ENCODE measurements around the gene TRAT1. TPM values are rescaled to one million over a fixed set of nuclear protein-coding genes. Genes with fewer than 3 reads are reported as not detected.
"Not testable (repeated sequence)": the region's sequence is repeated elsewhere in the genome, so short reads cannot be mapped to it uniquely, and the experiment has no call there.

Gene TRAT1
- total RNA-seq, 1 experiment from 2014 or later = not detected

DNA sequence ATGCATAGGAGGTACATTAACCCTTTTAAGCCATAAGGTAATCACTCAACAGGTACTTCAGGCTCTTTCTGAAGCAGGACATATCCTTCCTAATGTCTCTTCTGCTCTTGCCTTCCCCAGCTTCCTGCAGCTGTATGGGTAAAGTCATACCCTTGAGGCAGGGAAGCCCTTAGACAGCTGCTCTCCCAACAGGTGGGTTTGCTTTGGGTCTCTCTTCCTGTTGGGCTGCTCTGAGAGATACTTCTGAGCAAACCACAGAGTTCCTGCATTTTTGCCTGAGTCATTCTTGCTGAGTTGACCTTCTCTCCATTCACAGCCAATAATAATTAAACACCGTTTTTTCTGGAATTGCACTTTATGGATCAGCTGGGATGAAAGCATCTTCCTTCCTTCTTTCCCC, 2.0 kb upstream of the TRAT1 start:
- BruUV-seq (replicated peaks) = no TSS peak
- H3K36me3 ChIP-seq (ENCODE audit: control insufficient read depth, insufficient read depth, low read length) = no peaks in the 10 kb centered on the region
- H3K27ac Mint-ChIP-seq (ENCODE audit: unreplicated experiment) = no peak overlapping the region
- peaks cover 4% of the 10 kb centered on the region for H3K27me3 Mint-ChIP-seq (ENCODE audit: insufficient read depth, unreplicated experiment)
- CTCF ChIA-PET = no interaction called here
- TF ChIP-seq, protein P1, sequence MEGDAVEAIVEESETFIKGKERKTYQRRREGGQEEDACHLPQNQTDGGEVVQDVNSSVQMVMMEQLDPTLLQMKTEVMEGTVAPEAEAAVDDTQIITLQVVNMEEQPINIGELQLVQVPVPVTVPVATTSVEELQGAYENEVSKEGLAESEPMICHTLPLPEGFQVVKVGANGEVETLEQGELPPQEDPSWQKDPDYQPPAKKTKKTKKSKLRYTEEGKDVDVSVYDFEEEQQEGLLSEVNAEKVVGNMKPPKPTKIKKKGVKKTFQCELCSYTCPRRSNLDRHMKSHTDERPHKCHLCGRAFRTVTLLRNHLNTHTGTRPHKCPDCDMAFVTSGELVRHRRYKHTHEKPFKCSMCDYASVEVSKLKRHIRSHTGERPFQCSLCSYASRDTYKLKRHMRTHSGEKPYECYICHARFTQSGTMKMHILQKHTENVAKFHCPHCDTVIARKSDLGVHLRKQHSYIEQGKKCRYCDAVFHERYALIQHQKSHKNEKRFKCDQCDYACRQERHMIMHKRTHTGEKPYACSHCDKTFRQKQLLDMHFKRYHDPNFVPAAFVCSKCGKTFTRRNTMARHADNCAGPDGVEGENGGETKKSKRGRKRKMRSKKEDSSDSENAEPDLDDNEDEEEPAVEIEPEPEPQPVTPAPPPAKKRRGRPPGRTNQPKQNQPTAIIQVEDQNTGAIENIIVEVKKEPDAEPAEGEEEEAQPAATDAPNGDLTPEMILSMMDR (IDR thresholded peaks at IDR 0.05; ENCODE audit: insufficient read depth in 1 of 2, low read depth in 1 of 2, low read length in 1 of 2, severe bottlenecking in 1 of 2, unreplicated experiment in 1 of 2) = no peak
- no peak for DNase-seq
- H3K4me3 Mint-ChIP-seq (ENCODE audit: unreplicated experiment) = no peak overlapping the region
- no peaks in the 10 kb centered on the region for H3K4me1 ChIP-seq
- POLR2A ChIA-PET = interaction anchor here (0.6 kb wide), 1 partner anchor 314 kb away, joined by 3 read pairs; no protein-coding TSS in a partner anchor
- no peaks in the 10 kb centered on the region for H3K9me3 ChIP-seq
- H3K36me3 Mint-ChIP-seq (ENCODE audit: insufficient read depth, unreplicated experiment) = no peaks in the 10 kb centered on the region
- no peaks in the 10 kb centered on the region for H3K4me1 Mint-ChIP-seq (ENCODE audit: low read depth, unreplicated experiment)
- intact Hi-C loops (cut with micrococcal nuclease; ENCODE audit: unreplicated experiment) = no loop called here
- H3K9me3 Mint-ChIP-seq (ENCODE audit: unreplicated experiment) = no peaks in the 10 kb centered on the region
- no peak overlapping the region for H3K4me3 ChIP-seq (ENCODE audit: low read depth, low read length)
- no peaks in the 10 kb centered on the region for H3K27me3 ChIP-seq (replicated peaks; ENCODE audit: control insufficient read depth, insufficient read depth, low read length)

GRCh38 chr3:108823227-108823626, 641 bp downstream of the TRAT1 start:
- TF ChIP-seq, protein P1 (IDR thresholded peaks at IDR 0.05; ENCODE audit: insufficient read depth in 1 of 2, low read depth in 1 of 2, low read length in 1 of 2, severe bottlenecking in 1 of 2, unreplicated experiment in 1 of 2) = no peak
- Mint-ChIP-seq H3K36me3 (ENCODE audit: insufficient read depth, unreplicated experiment) (no peaks in the 10 kb centered on the region), H3K4me1 (ENCODE audit: low read depth, unreplicated experiment) (no peaks in the 10 kb centered on the region), H3K4me3 (ENCODE audit: unreplicated experiment) (no peak overlapping the region), H3K27ac (ENCODE audit: unreplicated experiment) (no peak overlapping the region), H3K27me3 (ENCODE audit: insufficient read depth, unreplicated experiment) (peaks cover 4% of the 10 kb centered on the region), H3K9me3 (ENCODE audit: unreplicated experiment) (no peaks in the 10 kb centered on the region)
- H3K4me3 ChIP-seq (ENCODE audit: low read depth, low read length) = no peak overlapping the region
- H3K27me3 ChIP-seq (replicated peaks; ENCODE audit: control insufficient read depth, insufficient read depth, low read length) = no peaks in the 10 kb centered on the region
- POLR2A ChIA-PET = no interaction called here
- CTCF ChIA-PET = no interaction called here
- BruUV-seq (replicated peaks) = no TSS peak
- no peaks in the 10 kb centered on the region for H3K4me1 ChIP-seq
- DNase-seq = no peak
- no peaks in the 10 kb centered on the region for H3K36me3 ChIP-seq (ENCODE audit: control insufficient read depth, insufficient read depth, low read length)
- intact Hi-C loops (cut with micrococcal nuclease; ENCODE audit: unreplicated experiment) = no loop called here
- no peaks in the 10 kb centered on the region for H3K9me3 ChIP-seq

GRCh38 chr3:108823803-108824202, 1.2 kb downstream of the TRAT1 start:
- H3K4me1 Mint-ChIP-seq (ENCODE audit: low read depth, unreplicated experiment); intact Hi-C loops (cut with micrococcal nuclease; ENCODE audit: unreplicated experiment); H3K36me3 ChIP-seq (ENCODE audit: control insufficient read depth, insufficient read depth, low read length); H3K27me3 ChIP-seq (replicated peaks; ENCODE audit: control insufficient read depth, insufficient read depth, low read length); DNase-seq; H3K27me3 Mint-ChIP-seq (ENCODE audit: insufficient read depth, unreplicated experiment); H3K9me3 Mint-ChIP-seq (ENCODE audit: unreplicated experiment); BruUV-seq (replicated peaks); H3K4me3 Mint-ChIP-seq (ENCODE audit: unreplicated experiment); H3K27ac Mint-ChIP-seq (ENCODE audit: unreplicated experiment); CTCF ChIA-PET; POLR2A ChIA-PET; H3K9me3 ChIP-seq; H3K4me1 ChIP-seq; H3K36me3 Mint-ChIP-seq (ENCODE audit: insufficient read depth, unreplicated experiment); H3K4me3 ChIP-seq (ENCODE audit: low read depth, low read length): not testable (repeated sequence)
